Dedifferentiated amniotic fluid mesenchymal stem cell (primary cell): ENCODE measurements around the gene BPIFB6.

Experiments
- DNase-seq: peaks from one replicate; pipeline ENCODE4 v3.0.0-alpha.2; 2016; ENCODE audit errors: extremely low spot score

BPIFB6 gene

GRCh38 chr20:33031531-33031930 is at the start of gene BPIFB6:
TSS of gene BPIFB6 (plus strand) at chr20:33031648. CDS start at chr20:33031648, 0 bp downstream.
- no peak for DNase-seq

- DNase-seq: no peak
Observed at GRCh38 chr20:32982617-32983458, 48.6 kb upstream of the BPIFB6 start.

GRCh38 chr20:32983459-32984112 is 47.9 kb upstream of the BPIFB6 start:
- DNase-seq: no peak

GRCh38 chr20:32984196-32984595 is 47.3 kb upstream of the BPIFB6 start:
- DNase-seq: no peak

GRCh38 chr20:32984631-32985354 is 46.7 kb upstream of the BPIFB6 start:
- DNase-seq: no peak

GRCh38 chr20:32985596-32985995 is 45.9 kb upstream of the BPIFB6 start:
- no peak for DNase-seq

- no peak for DNase-seq
Observed at GRCh38 chr20:32986331-32986966, 45.0 kb upstream of the BPIFB6 start.

- no peak for DNase-seq
Observed at GRCh38 chr20:32987044-32987825, 44.2 kb upstream of the BPIFB6 start.

- no peak for DNase-seq
Observed at GRCh38 chr20:32988008-32988407, 43.4 kb upstream of the BPIFB6 start.

GRCh38 chr20:32989507-32990283 is 41.8 kb upstream of the BPIFB6 start:
- DNase-seq: no peak

GRCh38 chr20:32990426-32990825 is 41.0 kb upstream of the BPIFB6 start:
- DNase-seq: no peak

GRCh38 chr20:32991383-32991782 is 40.1 kb upstream of the BPIFB6 start:
- DNase-seq: no peak

- DNase-seq: no peak
Observed at GRCh38 chr20:32991792-32992641, 39.4 kb upstream of the BPIFB6 start.

GRCh38 chr20:32993496-32994050 is 37.9 kb upstream of the BPIFB6 start:
- no peak for DNase-seq

- DNase-seq: no peak
Observed at GRCh38 chr20:32995802-32996201, 35.6 kb upstream of the BPIFB6 start.

GRCh38 chr20:32997431-32997830 is 34.0 kb upstream of the BPIFB6 start:
- DNase-seq: no peak

GRCh38 chr20:32999603-33000250 is 31.7 kb upstream of the BPIFB6 start:
- no peak for DNase-seq

- no peak for DNase-seq
Observed at GRCh38 chr20:33000802-33001466, 30.5 kb upstream of the BPIFB6 start.
